HG03469 (cell line): Measurements from ENCODE around the gene SCN5A.

Experiments
- ATAC-seq: cut with Tn5 transposase; IDR thresholded peaks from one replicate; pipeline ENCODE4 v1.9.1; 2021; ENCODE audit warnings: mild to moderate bottlenecking, moderate library complexity, moderate number of reproducible peaks; ENCODE audit not compliant: unreplicated experiment

The SCN5A gene

GRCh38 chr3:38603731-38604131, 45.8 kb downstream of the SCN5A start:
- ATAC-seq: no peak

- ATAC-seq: no peak
Measured at GRCh38 chr3:38602576-38603250, 46.8 kb downstream of the SCN5A start.

GRCh38 chr3:38601956-38602550, 47.4 kb downstream of the SCN5A start:
- no peak for ATAC-seq

GRCh38 chr3:38600551-38600950, 48.9 kb downstream of the SCN5A start:
- no peak for ATAC-seq

GRCh38 chr3:38599886-38600285, 49.6 kb downstream of the SCN5A start:
- no peak for ATAC-seq

GRCh38 chr3:38598791-38599190, 50.7 kb downstream of the SCN5A start:
- ATAC-seq: no peak

- no peak for ATAC-seq
Measured at GRCh38 chr3:38597502-38598060, 51.9 kb downstream of the SCN5A start.

GRCh38 chr3:38595393-38595792, 54.1 kb downstream of the SCN5A start:
- no peak for ATAC-seq

GRCh38 chr3:38590521-38590920, 59.0 kb downstream of the SCN5A start:
- no peak for ATAC-seq

- no peak for ATAC-seq
Measured at GRCh38 chr3:38588995-38589937, 60.2 kb downstream of the SCN5A start.

- ATAC-seq: no peak
Measured at GRCh38 chr3:38588371-38588971, 61.0 kb downstream of the SCN5A start.

- ATAC-seq: no peak
Measured at GRCh38 chr3:38587548-38588131, 61.8 kb downstream of the SCN5A start.

GRCh38 chr3:38586546-38587520, 62.7 kb downstream of the SCN5A start:
- ATAC-seq: no peak

GRCh38 chr3:38585791-38586420, 63.6 kb downstream of the SCN5A start:
- no peak for ATAC-seq

GRCh38 chr3:38583688-38584087, 65.8 kb downstream of the SCN5A start:
- ATAC-seq: no peak

GRCh38 chr3:38582941-38583645, 66.4 kb downstream of the SCN5A start:
- ATAC-seq: no peak

GRCh38 chr3:38582316-38582715, 67.2 kb downstream of the SCN5A start:
- no peak for ATAC-seq

- no peak for ATAC-seq
Measured at GRCh38 chr3:38581774-38582173, 67.7 kb downstream of the SCN5A start.
